HUDEP-2 (cell line): ENCODE results near the gene C12orf75.
"Not testable (repeated sequence)": the region's sequence is repeated elsewhere in the genome, so short reads cannot be mapped to it uniquely, and the experiment has no call there.

Experiments
- DNase-seq, 76 experiments: peaks; one replicate each; lab custom pipeline; 2025; ENCODE audit not compliant: unreplicated experiment in 76 of 76; lab: John Stamatoyannopoulos, UW

The C12orf75 gene

DNA sequence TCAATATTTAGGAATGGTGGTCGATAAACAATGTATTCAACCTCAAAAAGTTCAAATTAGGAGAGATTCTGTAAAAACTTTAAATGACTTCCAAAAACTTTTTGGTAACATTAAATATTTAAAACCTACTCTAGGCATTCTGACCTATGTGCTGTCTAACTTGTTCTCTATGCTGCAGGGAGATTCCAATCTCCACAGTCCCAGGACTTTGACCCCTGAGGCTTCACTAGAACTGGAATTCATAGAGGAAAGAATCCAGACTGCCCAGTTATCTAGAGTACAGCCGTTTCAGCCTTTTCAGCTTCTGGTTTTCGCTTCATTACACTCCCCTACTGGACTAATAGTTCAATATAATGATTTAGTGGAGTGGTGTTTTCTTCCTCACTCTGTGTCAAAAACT, 21.1 kb upstream of the C12orf75 start:
- DNase-seq, result not testable (repeated sequence)

DNA sequence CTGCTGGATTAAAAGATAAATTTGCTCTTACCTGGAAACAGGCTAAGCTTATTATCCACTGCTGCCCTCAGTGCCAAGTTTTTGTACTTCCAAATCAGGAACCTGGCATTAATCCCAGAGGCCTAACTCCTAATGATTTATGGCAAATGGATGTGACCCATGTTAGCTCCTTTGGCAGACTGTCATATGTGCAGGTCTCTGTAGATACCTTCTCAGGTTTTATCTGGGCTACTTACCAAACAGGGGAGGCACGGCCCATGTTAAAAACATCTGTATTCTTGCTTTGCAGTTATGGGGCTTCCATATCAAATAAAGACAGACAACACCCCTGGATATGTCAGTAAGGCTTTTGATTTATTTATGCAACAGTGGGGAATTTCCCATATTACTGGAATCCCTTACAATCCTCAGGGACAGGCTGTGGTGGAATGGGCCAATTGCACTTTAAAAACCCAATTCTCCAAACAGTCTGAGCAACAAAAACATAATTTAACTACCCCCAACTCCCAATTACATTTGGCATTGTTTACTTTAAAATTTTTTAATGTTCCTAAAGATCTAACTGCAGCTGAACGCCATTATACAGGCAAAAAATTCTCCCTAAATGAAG, 19.9 kb upstream of the C12orf75 start:
- not testable (repeated sequence) for DNase-seq

DNA sequence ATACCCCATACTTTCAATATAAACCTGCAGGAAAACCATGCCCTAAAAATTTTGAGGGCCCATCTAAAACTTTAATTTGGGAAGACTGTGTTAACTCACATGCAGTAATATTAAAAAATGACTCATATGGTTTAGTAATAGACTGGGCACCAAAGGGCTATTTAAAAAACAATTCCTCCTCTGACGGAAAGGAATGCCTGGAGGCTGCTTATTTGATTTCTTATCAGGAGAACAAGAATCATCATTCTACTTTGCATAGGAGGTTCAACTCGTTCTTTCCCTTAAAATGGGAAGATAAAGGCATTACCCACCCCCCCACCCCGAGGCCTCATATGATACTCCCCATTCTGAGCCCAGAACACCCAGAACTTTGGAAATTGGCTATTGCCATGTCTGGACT, 18.6 kb upstream of the C12orf75 start:
- not testable (repeated sequence) for DNase-seq

DNA sequence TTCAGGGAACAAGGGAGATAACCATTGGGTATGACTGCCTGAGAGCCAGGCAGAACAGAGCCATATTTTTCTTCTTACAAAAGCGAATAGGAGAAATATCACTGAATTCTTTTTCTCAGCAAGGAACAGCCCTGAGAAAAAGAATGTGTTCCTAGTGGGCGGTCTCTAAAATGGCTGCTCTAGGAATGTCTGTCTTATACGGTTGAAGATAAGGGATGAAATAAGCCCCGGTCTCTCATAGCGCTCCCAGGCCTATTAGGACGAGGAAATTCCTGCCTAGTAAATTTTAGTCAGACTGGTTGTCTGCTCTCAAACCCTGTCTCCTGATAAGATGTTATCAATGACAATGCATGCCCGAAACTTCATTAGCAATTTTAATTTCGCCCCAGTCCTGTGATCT, 16.7 kb upstream of the C12orf75 start:
- not testable (repeated sequence) for DNase-seq

DNA sequence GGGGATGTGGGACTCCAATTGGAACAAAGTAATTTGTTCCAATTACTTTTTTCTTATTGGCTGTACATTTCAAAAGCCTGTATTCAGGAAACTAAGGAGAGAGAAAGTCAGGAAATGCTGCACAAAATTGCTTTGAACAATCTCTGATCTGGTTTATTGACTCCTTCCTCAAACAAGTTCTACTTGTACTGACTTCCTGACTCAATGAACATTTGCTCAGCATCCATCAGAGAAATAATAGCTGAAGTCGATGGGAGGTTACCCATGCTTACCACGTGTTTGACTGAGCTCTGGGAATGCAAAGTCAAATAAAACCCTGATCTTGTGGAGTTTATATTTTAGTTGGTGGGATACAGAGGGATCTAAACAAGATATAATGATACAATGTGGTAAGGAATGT, 15.4 kb upstream of the C12orf75 start:
- DNase-seq, result no peak

DNA sequence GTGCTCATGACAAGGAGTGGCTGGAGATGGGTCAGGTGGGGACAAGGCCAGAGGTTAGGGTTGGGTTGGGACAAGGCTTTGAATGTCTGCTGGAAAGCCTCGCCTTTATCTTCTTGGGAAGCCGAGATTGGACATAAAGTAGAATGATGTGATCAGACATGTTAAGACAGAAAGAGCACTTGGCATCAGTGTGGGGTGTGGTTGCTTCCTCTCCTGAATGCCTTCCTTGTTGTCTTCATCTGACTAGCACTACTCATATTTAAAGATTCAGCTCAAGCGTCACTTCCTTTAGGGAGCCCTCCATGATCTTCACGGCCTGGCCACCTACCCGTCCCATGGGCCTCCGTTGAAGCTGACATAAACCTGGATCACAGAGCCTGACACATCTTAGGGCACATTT, 14.8 kb upstream of the C12orf75 start:
- no peak for DNase-seq

DNA sequence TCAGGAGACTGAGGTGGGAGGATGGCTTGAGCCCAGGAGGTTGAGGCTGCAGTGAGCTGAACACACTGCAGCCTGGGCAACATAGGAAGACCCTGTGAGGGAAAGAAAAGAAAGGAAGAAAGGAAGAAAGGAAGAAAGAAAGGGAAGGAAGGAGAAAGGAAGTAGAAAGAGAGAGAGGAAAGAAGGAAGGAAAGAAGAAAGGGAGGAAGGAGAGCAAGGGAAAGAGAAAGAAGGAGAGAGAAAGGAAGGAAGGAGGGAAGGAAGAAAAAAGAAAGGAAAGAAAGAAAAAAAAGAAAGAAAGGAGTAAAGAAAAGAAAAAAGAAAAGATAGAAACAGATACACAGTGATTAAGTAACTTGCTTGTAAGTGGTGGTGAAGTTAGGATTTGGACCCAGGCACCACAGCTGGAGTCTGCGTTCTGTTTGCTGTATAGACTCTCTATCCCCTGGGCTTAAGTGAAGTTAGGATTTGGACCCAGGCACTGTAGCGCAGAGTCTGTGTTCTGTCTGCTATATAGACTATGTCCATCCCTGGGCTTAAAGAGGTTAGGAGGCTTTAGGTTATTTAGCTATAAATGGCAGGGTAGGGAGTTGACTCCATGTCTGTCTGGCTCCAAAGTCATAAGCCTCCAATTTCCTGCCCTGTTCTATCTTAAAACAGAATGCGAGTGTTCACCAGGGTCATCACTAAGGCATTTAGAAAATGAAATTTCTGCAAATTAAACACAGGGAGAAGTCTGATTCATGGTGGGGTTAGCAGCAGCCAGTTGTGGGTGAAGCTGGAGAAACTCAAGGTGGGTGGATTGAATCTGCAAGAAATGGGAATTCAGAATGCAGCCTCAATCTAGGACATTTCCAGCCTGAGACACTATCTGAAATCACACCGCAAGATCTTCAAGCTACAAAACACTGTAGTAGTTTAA, 13.3 kb upstream of the C12orf75 start:
- no peak for DNase-seq

DNA sequence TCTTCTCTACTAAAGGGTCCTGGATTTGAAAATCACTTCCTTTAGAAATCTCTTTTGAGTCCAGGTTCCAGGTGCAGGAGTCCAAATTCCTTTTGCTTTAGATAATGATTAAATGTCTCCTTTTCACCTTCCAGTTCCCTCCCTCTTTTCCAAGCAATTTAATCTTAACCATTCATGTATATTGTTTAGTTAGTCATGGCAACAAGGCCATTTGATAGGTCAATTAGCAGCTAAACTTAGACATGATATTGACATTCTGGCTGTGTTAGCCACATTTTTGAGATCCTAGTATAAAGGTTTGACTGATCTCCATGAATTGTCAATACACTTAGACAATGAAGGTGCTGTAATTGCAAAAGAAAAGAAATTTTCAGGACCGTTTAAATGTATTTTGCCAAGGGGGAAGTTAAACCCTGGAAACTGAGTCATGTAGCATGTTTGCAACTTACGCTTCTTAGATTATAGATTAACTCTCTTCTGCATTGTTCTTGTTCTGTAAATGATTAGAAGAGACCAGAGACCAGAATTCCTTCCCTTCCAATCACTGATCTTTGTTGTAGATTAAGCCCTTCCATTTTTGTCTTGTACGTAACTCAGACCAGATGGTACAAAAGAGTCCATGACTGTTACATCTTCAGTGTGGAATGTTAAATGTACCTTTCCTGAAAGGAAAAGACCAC, 12.4 kb upstream of the C12orf75 start:
- DNase-seq, result no peak

DNA sequence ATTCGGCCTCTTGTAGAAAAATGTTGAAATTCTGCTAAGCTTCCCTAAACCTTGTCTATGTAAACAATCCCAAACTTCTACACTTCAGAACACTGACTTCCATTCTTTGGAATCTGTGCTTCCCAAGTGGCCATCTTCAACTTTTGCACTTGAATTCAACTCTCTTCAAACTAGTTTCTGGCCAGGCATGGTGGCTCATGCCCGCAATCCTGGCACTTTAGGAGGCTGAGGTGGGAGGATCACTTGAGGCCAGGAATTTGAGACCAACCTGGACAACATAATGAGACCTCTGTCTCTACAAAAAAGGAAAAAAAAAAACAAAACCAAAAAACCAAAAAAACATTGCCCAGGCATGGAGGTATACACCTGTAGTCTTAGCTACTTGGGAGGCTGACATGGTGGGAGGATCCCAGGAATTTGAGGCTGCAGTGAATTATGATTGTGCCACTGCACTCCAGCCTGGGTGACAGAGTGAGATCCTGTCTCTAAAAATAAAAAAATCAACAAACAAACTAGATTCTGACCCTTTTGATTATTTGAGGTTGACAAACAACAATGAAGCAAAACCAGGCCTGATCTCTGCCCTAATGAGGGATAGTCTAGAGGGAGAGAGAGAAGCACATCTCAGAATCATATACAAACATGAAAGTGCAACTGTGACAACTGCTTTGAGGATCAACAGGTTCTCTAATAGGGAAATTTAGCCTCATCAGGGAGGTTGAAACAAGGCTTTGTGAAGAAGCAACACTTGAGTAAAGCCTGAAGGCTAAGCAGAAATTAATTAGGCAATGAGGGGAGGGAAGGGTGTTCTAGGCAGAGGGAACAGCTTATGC, 11.6 kb upstream of the C12orf75 start:
- no peak for DNase-seq

DNA sequence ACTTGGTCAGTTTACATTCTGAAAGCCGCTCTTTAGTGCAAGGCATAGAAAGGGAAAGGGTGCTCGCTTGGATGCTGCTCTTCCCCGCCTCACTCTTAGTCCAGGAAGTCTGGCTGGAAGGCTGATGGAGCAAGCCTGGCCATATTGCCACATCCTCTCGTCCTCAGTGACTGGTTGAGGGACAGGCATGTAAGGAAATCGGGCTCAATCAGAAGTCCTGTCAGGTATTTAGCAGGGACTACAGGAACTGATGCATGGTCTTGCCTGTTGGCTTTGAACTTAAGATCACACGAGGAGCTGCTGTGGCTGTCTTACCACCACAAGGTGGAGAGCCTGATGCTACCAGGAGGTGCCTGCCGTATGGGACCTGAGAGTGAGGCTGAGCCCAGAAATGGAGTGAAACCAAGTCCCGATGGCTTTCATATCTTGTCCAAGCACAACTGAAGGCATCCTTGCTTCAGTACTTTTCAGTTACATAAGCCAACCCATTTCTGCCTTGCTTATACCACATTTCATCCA, 10.7 kb upstream of the C12orf75 start:
- DNase-seq, result peak in 8 of 76 experiments; percentile 5 to 36 (median 14)

DNA sequence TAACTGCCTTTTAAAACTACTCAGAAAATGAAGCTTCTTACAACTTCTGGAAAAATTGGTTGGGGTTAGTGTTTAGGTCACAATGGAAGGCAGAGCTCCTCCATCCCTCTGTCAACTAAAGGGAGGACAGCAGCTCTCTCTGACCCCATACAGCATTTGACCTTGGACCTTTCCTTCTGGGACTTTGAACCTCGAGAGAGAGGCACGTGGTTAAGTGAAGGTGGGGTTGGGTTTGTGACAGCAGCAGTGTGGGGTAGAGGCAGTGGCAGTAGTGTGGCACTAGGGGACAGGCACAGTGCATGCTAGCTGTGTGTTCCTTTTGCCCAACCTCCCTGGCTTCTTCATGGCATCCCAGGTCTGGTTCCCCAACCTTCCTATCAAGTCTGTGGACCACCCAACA, 9.4 kb upstream of the C12orf75 start:
- DNase-seq, result peak in 15 of 76 experiments; percentile 6 to 57 (median 20)

DNA sequence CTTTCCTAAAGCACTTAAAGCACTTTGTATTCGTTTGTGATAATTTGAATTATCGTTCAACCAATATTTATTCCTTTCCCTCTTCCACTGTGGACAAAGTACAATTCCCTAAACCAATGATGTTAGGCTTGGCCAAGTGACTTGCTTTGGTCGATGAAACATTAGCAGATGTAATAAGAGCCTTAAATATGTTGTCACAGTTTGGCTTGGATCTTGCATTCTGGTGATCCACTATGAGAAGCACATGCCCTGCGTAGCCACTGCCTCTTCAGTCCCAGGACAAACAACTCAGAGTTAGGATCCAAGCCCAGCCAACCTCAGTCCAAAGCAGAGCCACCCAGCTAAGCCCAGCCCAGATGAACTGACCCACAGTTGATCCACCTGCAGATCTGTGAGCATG, 8.4 kb upstream of the C12orf75 start:
- DNase-seq, result no peak

DNA sequence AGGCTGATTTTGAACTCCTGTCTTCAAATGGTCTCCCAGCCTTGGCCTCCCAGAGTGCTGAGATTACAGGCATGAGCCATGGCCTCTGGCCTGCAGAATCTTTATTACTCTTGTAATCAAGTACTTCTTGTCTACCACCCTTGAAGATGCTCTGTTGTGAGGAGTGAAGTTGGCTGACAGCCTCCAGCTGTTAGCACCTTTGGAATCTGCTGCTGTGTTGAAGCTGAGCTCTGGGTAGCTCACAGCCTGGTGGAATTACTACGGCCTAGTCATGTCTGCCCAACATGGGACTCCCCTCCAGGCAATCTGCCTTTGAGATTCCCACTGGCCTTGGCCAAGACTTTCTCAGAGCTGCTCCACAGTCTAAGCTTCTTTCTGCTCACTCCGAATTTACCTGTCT, 5.8 kb upstream of the C12orf75 start:
- no peak for DNase-seq

DNA sequence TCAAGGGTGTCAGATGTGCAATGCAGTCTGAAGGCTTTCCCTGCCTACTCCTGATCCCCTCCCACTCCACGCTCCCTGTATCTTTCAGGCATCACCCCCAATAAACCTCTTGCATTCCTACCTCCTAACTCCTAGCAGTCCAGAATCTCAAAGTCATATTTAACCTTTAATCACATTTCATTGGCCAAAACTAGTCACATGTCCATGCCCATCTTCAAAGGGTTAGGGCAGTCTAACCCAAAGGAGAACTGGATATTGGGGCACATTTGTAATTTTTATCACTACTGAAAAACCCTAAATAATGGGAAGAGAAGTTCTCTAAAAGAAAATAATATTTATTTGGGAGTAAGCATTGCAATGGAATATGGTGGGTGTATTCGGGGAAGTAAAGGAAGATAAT, 5.4 kb upstream of the C12orf75 start:
- DNase-seq, result no peak

DNA sequence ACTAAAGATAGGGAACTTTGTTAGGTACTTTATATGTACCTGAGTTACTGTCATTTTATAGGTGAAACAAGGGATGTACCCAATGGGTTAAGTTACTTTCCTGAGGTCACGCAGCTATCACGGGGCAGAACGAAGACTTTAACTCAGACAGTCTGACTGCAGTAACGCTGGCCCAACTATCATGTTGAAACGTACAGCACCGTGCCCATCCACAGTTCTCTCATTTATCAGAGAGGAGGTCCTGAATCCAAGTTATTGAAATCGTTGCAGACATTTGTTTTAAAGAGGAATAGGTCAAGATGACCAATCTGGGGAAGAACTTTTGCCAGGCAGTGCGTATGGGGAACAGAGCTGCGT, 587 bp upstream of the C12orf75 start:
- no peak for DNase-seq

DNA sequence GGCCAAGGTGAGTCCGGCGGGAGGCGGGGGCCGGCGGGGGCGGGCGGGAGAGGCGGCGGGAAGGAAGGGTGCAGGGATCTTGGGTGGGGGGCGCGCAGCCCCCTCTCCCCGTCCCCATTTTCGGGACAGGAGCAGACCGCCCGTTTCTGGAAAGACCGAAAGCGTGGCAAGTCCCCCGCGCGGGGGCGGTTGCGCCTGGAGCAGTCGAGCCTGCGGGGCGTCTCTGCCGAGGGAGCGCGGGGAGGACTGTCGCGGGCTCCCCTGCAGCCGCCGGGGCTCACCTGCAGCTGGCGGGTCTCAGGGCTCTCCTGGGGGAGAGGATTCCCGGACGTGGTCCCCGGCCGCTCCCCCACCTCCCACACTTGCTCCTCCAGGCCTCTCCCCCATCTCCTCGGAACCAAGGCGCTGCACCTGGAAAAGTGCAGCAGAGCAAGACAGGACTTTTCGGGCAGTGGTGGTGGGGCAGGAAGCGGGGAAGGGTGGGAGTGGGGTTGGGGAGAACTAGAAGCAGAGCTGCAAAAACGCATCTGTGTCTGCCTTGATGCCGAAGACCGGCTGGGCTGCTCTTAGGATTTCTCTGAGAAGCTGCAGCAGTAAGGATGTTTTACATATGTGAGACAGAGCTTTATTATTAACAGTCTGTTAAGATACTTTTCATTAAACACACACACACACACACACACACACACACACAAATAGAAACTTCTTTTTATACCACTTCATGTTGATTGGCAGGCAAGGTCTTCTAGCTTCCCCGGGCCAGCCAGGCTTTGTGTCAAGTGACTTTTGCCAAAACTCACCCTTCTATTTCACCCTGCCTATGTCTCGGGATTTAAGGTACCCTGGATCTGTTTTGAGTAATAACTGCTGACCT, 677 bp downstream of the C12orf75 start:
- peak in 1 of 76 experiments; percentile 38 for DNase-seq

DNA sequence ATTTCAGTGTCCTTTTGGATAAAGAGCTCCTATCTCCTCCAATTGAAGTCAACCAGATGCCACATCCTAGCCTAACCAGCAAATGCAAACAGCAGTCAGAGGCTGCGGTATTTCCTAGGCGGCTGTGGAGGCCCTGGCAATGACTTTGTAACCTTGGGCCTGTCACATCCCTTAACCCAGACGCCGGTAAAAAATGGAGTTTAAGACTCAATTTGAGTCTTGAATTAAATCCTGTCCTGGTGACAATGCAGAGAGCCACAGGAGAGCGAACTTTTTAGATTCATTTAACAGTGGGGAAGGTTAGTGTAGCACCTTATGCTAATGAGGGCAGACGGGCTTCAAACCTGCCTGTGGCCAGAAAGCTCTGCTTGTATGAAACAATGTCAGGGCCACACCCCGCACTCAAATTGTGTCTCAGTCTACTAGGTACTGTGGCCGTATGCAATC, 1.3 kb downstream of the C12orf75 start:
- DNase-seq, result peak in 2 of 76 experiments; percentile 12 to 38

DNA sequence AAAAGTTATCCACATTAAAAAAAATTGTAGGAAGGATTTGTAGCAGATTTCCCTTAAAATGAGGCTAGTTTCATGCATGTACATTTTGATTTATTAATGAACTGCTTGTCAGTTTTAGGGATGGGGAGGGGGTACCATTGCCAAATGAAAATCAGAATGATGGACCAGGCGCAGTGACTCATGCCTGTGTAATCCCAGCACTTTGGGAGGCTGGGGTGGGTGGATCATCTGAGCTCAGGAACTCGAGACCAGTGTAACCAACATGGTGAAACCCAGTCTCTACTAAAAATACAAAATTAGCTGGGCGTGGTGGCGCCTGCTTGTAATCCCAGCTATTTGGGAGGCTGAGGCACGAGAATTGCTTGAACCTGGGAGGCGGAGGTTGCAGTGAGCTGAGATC, 1.8 kb downstream of the C12orf75 start:
- not testable (repeated sequence) for DNase-seq

DNA sequence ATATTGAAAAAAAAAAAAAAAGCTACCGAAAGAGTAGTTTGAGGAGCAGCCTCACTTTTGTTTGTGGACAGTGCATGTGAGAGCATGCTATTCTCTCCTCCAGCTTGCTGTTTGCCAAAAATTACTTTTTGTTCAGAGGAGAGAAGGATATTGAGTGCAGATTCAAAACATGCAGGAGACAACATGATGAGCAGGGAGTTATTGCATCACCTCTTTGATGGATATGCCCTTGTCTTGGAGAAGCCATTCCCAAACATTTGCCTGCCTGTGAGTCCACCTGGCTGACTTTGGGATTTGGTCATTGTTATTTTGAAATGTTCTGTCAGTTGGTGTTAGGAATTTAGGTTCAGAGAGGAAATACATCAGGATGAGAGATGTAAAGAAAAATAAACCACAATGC, 2.4 kb downstream of the C12orf75 start:
- DNase-seq, result no peak
